ENCODE data around the gene EYA3. TPM values are rescaled to one million over a fixed set of nuclear protein-coding genes. Genes with fewer than 3 reads are reported as not detected.
A peak's percentile ranks its signal among the peaks of the same experiment; 100 is the strongest.

Gene EYA3
- total and polyA plus RNA-seq, 10 of the 15 experiments (the other 5 are each of a cell fraction or from before 2014, with no cell fraction given), result 13.0 to 46.6 (median 23.4) TPM

DNA sequence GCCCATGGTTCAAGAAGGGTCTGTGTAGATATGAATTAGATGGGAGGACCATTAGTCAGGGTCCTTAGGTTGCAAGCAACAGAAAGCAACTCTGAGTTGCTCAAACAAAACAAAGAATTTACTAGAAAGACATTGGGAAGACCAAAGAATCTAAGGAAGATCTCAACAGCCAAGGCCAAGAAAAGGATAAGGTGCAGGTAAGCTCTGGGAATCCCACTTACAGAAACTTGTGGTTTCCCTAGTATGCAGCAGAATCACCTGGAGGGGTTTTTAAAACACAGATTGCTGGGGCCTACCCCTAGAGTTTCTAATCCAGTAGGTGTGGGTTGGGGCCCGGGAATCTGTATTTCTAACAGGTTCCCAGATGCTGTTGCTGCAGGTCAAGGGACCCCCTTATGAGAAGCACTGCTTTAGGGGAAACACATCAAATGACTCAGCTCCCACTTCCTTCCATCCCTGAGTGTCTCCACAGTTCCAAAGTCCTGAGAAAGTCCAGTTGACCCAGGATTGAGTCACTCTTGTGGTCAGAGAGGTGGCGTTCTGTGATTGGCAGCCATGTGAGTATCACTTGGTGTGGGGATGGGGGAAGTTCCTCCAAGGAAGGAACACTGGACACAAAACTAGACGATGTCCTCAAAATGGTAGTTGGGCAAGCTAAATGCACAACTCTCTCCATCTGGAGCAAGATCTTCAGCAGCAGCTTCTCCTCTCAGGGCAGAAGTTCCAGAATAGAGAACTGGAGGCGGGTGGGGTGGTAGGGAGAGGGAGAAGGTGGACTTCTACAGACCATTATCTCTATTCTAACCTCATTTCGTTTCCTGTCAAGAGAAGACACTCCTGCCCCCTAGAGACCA is 24.2 kb upstream of the EYA3 start (continued):
- no peak for TF ChIP-seq GABPA (IDR thresholded peaks at IDR 0.05; ENCODE audit: low read depth)
- no peak for TF ChIP-seq RELA (IDR thresholded peaks at IDR 0.05; ENCODE audit: borderline replicate concordance, partially characterized antibody)
- TF ChIP-seq, protein P1, sequence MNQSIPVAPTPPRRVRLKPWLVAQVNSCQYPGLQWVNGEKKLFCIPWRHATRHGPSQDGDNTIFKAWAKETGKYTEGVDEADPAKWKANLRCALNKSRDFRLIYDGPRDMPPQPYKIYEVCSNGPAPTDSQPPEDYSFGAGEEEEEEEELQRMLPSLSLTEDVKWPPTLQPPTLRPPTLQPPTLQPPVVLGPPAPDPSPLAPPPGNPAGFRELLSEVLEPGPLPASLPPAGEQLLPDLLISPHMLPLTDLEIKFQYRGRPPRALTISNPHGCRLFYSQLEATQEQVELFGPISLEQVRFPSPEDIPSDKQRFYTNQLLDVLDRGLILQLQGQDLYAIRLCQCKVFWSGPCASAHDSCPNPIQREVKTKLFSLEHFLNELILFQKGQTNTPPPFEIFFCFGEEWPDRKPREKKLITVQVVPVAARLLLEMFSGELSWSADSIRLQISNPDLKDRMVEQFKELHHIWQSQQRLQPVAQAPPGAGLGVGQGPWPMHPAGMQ (IDR thresholded peaks at IDR 0.05; ENCODE audit: borderline replicate concordance), result no peak
- TF ChIP-seq ZZZ3 (IDR thresholded peaks at IDR 0.05; ENCODE audit: control insufficient read depth, insufficient read length, low read depth), result no peak
- peak; percentile 25; the same call in 1 of the 2 replicates for TF ChIP-seq SMC3 (IDR thresholded peaks at IDR 0.05; ENCODE audit: borderline replicate concordance, low read length)
- no peak for TF ChIP-seq KLF5 (IDR thresholded peaks at IDR 0.05; ENCODE audit: partially characterized antibody)
- no peak for TF ChIP-seq RCOR1 (conservative IDR thresholded peaks at IDR 0.05; ENCODE audit: low read depth, low read length)
- TF ChIP-seq ZNF592 (IDR thresholded peaks at IDR 0.05), result no peak
- TF ChIP-seq PAX5 (IDR thresholded peaks at IDR 0.05; ENCODE audit: borderline replicate concordance, low read depth, low read length), result no peak
- TF ChIP-seq JUND (IDR thresholded peaks at IDR 0.05; ENCODE audit: low read depth, low read length), result no peak
- no peak for TF ChIP-seq NKRF (conservative IDR thresholded peaks at IDR 0.05)
- no peak for TF ChIP-seq SP1 (IDR thresholded peaks at IDR 0.05; ENCODE audit: low read depth, low read length)
- TF ChIP-seq SIX5 (IDR thresholded peaks at IDR 0.05; ENCODE audit: low read depth, low read length, severe bottlenecking), result no peak
- no peak for TF ChIP-seq MEF2A (IDR thresholded peaks at IDR 0.05; ENCODE audit: insufficient read depth, low read depth, low read length)
- peak; percentile 45 for TF ChIP-seq PKNOX1 (IDR thresholded peaks at IDR 0.05)
- no peak for TF ChIP-seq YBX1 (IDR thresholded peaks at IDR 0.05)
- no peak for TF ChIP-seq RFX5 (IDR thresholded peaks at IDR 0.05; ENCODE audit: low read depth, low read length)
- no peak for TF ChIP-seq USF2 (IDR thresholded peaks at IDR 0.05; ENCODE audit: borderline replicate concordance, low read depth, low read length)
- TF ChIP-seq SMAD5 (IDR thresholded peaks at IDR 0.05; ENCODE audit: low read depth), result no peak
